Ovary (tissue), 3 donors: ENCODE results near the gene PLEKHG2.
"Not testable (repeated sequence)": the region's sequence is repeated elsewhere in the genome, so short reads cannot be mapped to it uniquely, and the experiment has no call there.

Experiments
- CTCF ChIP-seq, 3 donors: fragments of 450-650 bp in 2 of 3; fragments of 200-600 bp in 1 of 3; IDR thresholded peaks; one replicate each; pipeline versions ENCODE4 v1.5.1 to v1.8.0; 2016 to 2022; ENCODE audit warnings: antibody characterized with exemption in 3 of 3, mild to moderate bottlenecking in 1 of 3
- EP300 ChIP-seq: sonication (generic); formaldehyde crosslinking; IDR thresholded peaks from one replicate; pipeline ENCODE4 v1.6.1; 2017; ENCODE audit warnings: antibody characterized with exemption
- donor health status: DM: no; HTN: no; CAD: no.

DNA sequence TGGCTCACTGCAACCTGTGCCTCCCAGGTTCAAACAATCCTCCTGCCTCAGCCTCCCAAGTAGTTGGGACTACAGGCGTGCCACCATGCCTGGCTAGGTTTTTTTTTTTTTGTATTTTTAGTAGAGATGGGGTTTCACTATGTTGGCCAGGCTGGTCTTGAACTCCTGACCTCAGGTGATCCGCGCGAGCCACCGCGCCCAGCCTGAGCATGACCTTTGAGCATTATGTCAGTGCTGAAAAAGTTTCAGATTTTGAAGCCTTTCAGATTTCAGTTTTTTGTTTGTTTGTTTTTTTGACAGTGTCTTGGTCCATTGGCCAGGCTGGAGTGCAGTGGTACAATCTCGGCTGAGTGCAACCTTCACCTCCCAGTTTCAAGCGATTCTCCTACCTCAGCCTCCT is 38.8 kb downstream of the PLEKHG2 start:
- not testable (repeated sequence) for TF ChIP-seq CTCF (IDR thresholded peaks at IDR 0.05); EP300
